ENCODE measurements around the gene TLE7.

DNA sequence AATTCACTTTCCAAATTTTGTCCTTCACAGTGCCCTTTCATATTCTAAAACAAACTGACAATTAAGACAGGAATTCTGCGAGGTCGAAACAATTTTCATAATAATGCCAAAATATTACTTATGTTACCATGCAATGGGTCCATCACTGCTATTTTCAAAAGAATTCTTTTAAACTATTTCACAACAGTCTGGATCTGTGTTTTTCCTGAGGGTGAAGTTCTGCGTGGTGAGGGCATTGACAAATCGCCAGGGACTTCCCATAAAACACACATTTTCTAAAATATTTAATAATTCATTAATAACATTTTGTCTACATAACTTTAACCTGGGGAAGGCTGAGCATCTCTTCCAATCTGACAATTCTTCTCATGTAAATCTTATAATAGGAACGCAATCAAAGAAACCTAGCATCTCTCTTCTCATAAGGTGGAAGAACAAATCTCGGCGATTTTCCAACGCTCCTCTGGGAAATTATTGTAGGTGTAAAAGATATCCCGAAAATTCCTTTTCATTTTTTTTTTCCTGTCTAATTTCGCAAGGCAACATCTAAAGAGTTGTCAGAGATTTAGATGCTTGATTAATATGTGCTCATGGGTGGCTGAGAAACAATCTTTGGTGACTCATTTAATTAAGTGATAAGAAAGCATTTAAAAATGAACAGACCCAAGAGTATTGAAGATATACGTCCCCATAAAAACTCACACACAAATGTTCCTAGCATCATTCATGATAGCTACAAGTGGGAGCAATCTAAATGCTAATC lies 41.9 kb downstream of the TLE7 start:
- TF ChIP-seq YY1 (IDR thresholded peaks at IDR 0.05; ENCODE audit: low read depth, low read length) (no peak), POLR2AphosphoS5 (IDR thresholded peaks at IDR 0.05; ENCODE audit: low read depth, low read length) (no peak), JUND (IDR thresholded peaks at IDR 0.05; ENCODE audit: low read length) (no peak)
- TF ChIP-seq, protein P1, sequence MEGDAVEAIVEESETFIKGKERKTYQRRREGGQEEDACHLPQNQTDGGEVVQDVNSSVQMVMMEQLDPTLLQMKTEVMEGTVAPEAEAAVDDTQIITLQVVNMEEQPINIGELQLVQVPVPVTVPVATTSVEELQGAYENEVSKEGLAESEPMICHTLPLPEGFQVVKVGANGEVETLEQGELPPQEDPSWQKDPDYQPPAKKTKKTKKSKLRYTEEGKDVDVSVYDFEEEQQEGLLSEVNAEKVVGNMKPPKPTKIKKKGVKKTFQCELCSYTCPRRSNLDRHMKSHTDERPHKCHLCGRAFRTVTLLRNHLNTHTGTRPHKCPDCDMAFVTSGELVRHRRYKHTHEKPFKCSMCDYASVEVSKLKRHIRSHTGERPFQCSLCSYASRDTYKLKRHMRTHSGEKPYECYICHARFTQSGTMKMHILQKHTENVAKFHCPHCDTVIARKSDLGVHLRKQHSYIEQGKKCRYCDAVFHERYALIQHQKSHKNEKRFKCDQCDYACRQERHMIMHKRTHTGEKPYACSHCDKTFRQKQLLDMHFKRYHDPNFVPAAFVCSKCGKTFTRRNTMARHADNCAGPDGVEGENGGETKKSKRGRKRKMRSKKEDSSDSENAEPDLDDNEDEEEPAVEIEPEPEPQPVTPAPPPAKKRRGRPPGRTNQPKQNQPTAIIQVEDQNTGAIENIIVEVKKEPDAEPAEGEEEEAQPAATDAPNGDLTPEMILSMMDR (IDR thresholded peaks at IDR 0.05; ENCODE audit: control extremely low read depth in 1 of 3, insufficient read depth in 1 of 3, low read depth in 1 of 3, low read length in 3 of 3), result no peak
